NCI-H82 (cell line): ENCODE results near the gene CSNK2A1.
A peak's percentile ranks its signal among the peaks of the same experiment; 100 is the strongest.

Experiments used
- DNase-seq: peaks from one replicate; lab custom pipeline; 2025; lab: John Stamatoyannopoulos, UW

CSNK2A1 gene

DNA sequence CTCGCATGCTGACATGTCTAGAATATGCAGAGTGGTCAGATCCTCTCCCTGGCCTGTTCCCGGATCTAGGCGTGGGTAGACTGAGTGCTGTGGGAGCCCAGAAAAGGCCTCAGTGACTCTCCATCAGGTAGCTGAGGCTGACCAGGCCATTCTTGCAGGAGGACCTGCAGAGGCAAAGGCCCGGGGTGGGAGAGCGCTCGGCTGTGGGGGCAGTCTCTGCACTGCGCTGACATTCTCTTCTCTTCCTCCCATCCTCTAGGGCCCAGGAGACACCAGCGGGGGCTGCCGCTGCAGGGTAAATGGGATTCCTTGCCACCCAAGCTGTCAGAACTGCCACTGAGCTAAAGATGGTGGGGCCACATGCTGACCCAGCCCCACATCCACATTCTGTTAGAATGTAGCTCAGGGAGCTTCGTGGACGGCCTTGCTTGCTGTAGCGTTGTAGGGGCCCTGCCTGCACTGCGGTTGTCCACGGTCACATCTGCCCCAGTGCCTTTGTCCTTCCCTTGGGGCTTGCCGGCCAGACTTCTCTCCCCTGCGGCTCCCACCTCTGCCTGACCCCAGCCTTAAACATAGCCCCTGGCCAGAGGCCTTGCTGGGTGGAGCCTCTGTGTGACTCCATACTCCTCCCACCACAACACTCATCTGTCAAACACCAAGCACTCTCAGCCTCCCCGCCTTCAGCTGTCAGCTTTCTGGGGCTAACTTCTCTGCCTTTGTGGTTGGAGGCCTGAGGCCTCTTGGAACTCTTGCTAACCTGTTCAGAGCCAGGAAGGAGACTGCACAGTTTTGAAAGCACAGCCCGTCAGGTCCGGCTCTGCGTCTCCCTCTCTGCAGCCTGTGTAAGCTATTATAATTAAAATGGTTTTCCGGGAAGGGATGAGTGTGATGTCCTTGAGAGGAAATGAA lies 113.2 kb downstream of the CSNK2A1 start:
- DNase-seq, result no peak

GRCh38 chr20:428658-429200 lies 114.9 kb downstream of the CSNK2A1 start:
- peak; percentile 17 for DNase-seq

- no peak for DNase-seq
Observed at GRCh38 chr20:427849-428657, 115.5 kb downstream of the CSNK2A1 start.

DNA sequence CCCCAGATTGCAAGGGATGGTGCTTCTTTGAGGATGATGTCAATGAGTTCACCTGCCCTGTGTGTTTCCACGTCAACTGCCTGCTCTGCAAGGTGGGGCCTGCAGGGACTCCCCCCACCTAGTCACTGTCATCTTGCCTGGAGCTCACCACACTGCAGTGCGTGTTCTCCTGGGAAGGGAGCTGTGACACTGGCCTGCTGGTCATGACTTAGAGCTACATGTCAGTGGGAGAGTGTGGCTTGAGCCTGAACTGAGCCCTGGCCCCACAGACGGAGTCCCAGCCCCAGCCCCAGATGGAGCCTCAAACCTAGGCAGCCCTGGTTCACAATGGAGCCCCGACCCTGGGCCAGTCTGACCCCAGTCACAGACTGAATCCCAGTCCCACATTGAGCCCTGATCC lies 116.2 kb downstream of the CSNK2A1 start:
- DNase-seq, result no peak

- no peak for DNase-seq
Observed at GRCh38 chr20:426566-426965, 117.0 kb downstream of the CSNK2A1 start.
